ENCODE results near the gene SPG21. TPM values are rescaled to one million over a fixed set of nuclear protein-coding genes. Genes with fewer than 3 reads are reported as not detected.

SPG21 gene
- total and polyA plus RNA-seq, 2 of the 8 experiments (the other 6 are each of a cell fraction or from before 2014, with no cell fraction given) = 67.3 to 72.7 TPM

DNA sequence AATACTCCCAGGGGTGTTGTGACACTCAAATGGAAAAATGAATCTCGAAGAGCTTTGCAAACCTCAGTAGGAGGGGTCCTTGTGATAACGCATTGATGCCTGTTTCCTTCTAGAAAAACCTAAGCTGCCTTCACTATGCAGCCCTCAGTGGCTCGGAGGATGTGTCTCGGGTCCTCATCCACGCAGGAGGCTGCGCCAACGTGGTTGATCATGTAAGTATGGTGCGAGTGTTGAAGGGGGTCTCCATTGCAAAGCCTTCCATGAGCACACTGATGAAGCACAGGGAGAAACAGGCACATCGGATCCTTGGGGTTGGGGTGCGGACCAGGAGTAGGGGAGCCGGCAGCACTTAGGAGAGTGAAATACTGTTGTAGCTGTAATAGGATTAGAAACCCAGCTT, 55.7 kb downstream of the SPG21 start:
- no peaks in the 10 kb centered on the region for H3K79me1 ChIP-seq (ENCODE audit: low read depth, low read length)
- no peak overlapping the region for H4K5ac ChIP-seq (ENCODE audit: insufficient read length, low read depth, low read length)
- no peak overlapping the region for H3K14ac ChIP-seq (ENCODE audit: insufficient read length)
- no peak overlapping the region for H3K56ac ChIP-seq (replicated peaks; ENCODE audit: insufficient read length, low read depth, low read length)
- H3K4ac ChIP-seq (replicated peaks; ENCODE audit: insufficient read length, low read depth, low read length) = no peak overlapping the region
- no peaks in the 10 kb centered on the region for H3K4me1 ChIP-seq (replicated peaks in 1 of 4; ENCODE audit: control insufficient read depth in 3 of 4, insufficient read depth in 4 of 4, low read length in 3 of 4)
- no peaks in the 10 kb centered on the region for H4K20me1 ChIP-seq (replicated peaks in 1 of 2; ENCODE audit: control insufficient read depth in 1 of 2, insufficient read depth in 2 of 2, low read length in 2 of 2)
- no peak overlapping the region for H4K91ac ChIP-seq (replicated peaks; ENCODE audit: insufficient read length, low read length)
- 94% methylated on average over 11 of the region's 11 CpGs; no CpG with 5 or more reads in 1 of the 2 experiments for WGBS, 2 experiments (ENCODE audit: extremely low coverage in 1 of 2, insufficient coverage in 1 of 2, insufficient read length in 1 of 2, insufficient replicate concordance in 2 of 2, low coverage in 1 of 2, low lambda C conversion rate in 2 of 2, missing lambda C conversion rate in 1 of 2)
- peak in 1 of 2 experiments; percentile 23 for DNase-seq (ENCODE audit: low read depth in 1 of 2, low spot score in 2 of 2)
- H3K9ac ChIP-seq (replicated peaks in 1 of 4; ENCODE audit: extremely low read depth in 1 of 4, low read depth in 3 of 4, low read length in 3 of 4) = no peak overlapping the region
- TF ChIP-seq BACH1 (IDR thresholded peaks at IDR 0.05; ENCODE audit: low read length) = no peak
- no peak for TF ChIP-seq JUND (IDR thresholded peaks at IDR 0.05; ENCODE audit: low read length)
- TF ChIP-seq TAF7 (optimal IDR thresholded peaks at IDR 0.05; ENCODE audit: borderline replicate concordance, low read depth, low read length) = no peak
- no peaks in the 10 kb centered on the region for H3K27me3 ChIP-seq (replicated peaks in 1 of 4; ENCODE audit: control insufficient read depth in 3 of 4, extremely low read depth in 1 of 4, insufficient read depth in 3 of 4, low read length in 3 of 4)
- no peaks in the 10 kb centered on the region for H3K79me2 ChIP-seq (ENCODE audit: control insufficient read depth in 1 of 2, insufficient read depth in 2 of 2, low read length in 2 of 2)
- no peak overlapping the region for H3K18ac ChIP-seq (ENCODE audit: extremely low read depth, low read length)
- ChIA-PET POLR2A (ENCODE audit: partially characterized antibody) (interaction anchor here (0.8 kb wide), 1 partner anchor 13 kb away, joined by 5 read pairs; no protein-coding TSS in a partner anchor), CTCF (ENCODE audit: partially characterized antibody) (interaction anchor here (1.9 kb wide), 1 partner anchor 247 kb away, joined by 4 read pairs; no protein-coding TSS in a partner anchor)
- no peak overlapping the region for H2BK20ac ChIP-seq (ENCODE audit: low read length)
- no peak overlapping the region for H3K4me2 ChIP-seq (ENCODE audit: insufficient read depth in 1 of 2, low read depth in 2 of 2, low read length in 2 of 2)
- no peak overlapping the region for H3K27ac ChIP-seq (ENCODE audit: low read depth, low read length)
- H3K23me2 ChIP-seq (ENCODE audit: low read depth, low read length) = no peaks in the 10 kb centered on the region
- no peak for FAIRE-seq
- H2BK120ac ChIP-seq (replicated peaks; ENCODE audit: low read depth, low read length) = no peak overlapping the region
- no peaks in the 10 kb centered on the region for H3K9me3 ChIP-seq (ENCODE audit: insufficient read depth in 2 of 2, low read depth in 1 of 2, low read length in 1 of 2)
- no peak overlapping the region for H2AK5ac ChIP-seq (ENCODE audit: low read depth, low read length)
- no peak overlapping the region for H2BK12ac ChIP-seq (ENCODE audit: low read depth, low read length)
- H3K4me3 ChIP-seq (ENCODE audit: extremely low read depth in 1 of 4, insufficient read depth in 2 of 4, low read depth in 3 of 4, low read length in 4 of 4) = no peak overlapping the region
- H3K23ac ChIP-seq (ENCODE audit: insufficient read length) = peak overlapping the region; percentile 9
- no peak overlapping the region for H4K8ac ChIP-seq (ENCODE audit: extremely low read depth, insufficient read depth, low read length)
- 0 out of 8 replicates have a peak, but pooled peaks cover 0 to 3% (median 0%) of the 10 kb centered on the region in 4 experiments for H3K36me3 ChIP-seq (ENCODE audit: control insufficient read depth in 2 of 4, insufficient read depth in 4 of 4, low read length in 3 of 4)
- no peak overlapping the region for H2BK5ac ChIP-seq (ENCODE audit: low read depth, low read length)
- H2BK15ac ChIP-seq (ENCODE audit: low read length) = no peak overlapping the region
- H2AFZ ChIP-seq (ENCODE audit: low read length) = no peak overlapping the region

All from H1 (cell line).